Dermis lymphatic vessel endothelial cell (primary cell): Measurements from ENCODE around the gene XPOT. TPM values are rescaled to one million over a fixed set of nuclear protein-coding genes. Genes with fewer than 3 reads are reported as not detected.

Experiments
- total RNA-seq: library from RNA; depleted of rRNA; stranded (reverse); fragments of >200 nt; gene quantifications from 2 replicates; pipeline ENCODE4 v1.2.1, GENCODE V29; 2014

Gene XPOT
- total RNA-seq, result 38.1 and 59.0 TPM in 2 replicates

GRCh38 chr12:64403707-64404469 is at the start of gene XPOT:
XPOT (plus strand) TSS chr12:64404392; CDS start chr12:64410036, 5,644 bp downstream.

GRCh38 chr12:64390275-64390851 is 13.8 kb upstream of the XPOT start, which contains the start of gene C12orf56:
C12orf56 (minus strand) TSS chr12:64390758; CDS start chr12:64390565, 193 bp downstream.

GRCh38 chr12:64451687-64452558 is 47.7 kb downstream of the XPOT start, which contains the start of gene TBK1:
TBK1 (plus strand) TSS chr12:64452120; CDS start chr12:64455871, 3,751 bp downstream.

Other genes with a start within 250 kb of the XPOT start
- gene KICS2, start 182.1 kb upstream of the XPOT start, total RNA-seq, result 2.6 and 5.3 TPM in 2 replicates
- not detected in 2 replicates for gene C12orf56, start 13.6 kb upstream of the XPOT start, total RNA-seq
- 31.5 and 39.2 TPM in 2 replicates for gene TBK1, start 47.7 kb downstream of the XPOT start, total RNA-seq
- 14.1 and 17.2 TPM in 2 replicates for gene RASSF3, start 206.1 kb downstream of the XPOT start, total RNA-seq